ENCODE data around the gene KRT79.
"Not testable (repeated sequence)": the region's sequence is repeated elsewhere in the genome, so short reads cannot be mapped to it uniquely, and the experiment has no call there.

The KRT79 gene

GRCh38 chr12:52806821-52807543 lies 27.1 kb downstream of the KRT79 start:
- DNase-seq (ENCODE audit: low read depth), result no peak

- DNase-seq (ENCODE audit: low read depth), result no peak
Observed at GRCh38 chr12:52806169-52806811, 27.8 kb downstream of the KRT79 start.

- DNase-seq (ENCODE audit: low read depth), result no peak
Observed at GRCh38 chr12:52805739-52806138, 28.4 kb downstream of the KRT79 start.

DNA sequence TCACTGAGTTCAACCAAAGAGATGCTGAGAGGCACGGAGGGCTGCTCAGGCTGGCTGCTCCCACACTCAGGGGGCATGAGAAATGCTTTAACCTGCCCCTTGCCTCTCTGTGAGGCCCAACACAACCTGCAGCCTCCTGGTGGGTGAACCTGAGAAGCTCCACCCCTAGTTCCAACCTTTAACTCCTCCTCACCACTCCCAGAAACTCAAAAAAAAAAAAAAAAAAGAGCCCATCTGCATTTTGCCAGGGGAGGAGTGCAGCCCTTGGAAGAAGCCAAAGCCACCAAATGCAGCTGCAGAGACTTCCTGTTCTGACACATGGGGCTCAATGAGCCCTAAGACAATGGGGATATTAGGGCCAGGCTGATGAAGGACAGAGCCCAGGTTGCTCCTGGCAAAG lies 29.1 kb downstream of the KRT79 start:
- DNase-seq (ENCODE audit: low read depth), result no peak

GRCh38 chr12:52802442-52802841 lies 31.7 kb downstream of the KRT79 start:
- DNase-seq (ENCODE audit: low read depth), result no peak

DNA sequence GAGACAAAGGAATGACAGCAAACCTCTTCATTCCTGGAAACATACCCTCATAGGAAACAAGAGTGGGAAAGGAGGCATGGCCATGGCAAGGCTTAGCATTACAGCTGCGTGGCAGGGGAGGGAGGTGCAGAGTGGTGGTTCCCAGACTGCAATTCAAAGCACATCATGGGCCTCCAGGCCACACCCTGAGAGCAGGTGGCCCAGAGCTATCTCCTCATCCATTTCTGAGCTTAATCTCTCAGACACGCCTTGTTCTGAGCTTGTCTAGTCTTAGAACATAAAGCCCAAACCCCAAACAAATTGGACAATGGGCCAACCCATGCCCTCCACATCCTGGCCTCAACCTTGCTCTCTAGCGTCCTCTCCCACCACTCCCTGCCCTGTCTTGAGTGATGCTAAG lies 32.3 kb downstream of the KRT79 start:
- DNase-seq (ENCODE audit: low read depth), result no peak

DNA sequence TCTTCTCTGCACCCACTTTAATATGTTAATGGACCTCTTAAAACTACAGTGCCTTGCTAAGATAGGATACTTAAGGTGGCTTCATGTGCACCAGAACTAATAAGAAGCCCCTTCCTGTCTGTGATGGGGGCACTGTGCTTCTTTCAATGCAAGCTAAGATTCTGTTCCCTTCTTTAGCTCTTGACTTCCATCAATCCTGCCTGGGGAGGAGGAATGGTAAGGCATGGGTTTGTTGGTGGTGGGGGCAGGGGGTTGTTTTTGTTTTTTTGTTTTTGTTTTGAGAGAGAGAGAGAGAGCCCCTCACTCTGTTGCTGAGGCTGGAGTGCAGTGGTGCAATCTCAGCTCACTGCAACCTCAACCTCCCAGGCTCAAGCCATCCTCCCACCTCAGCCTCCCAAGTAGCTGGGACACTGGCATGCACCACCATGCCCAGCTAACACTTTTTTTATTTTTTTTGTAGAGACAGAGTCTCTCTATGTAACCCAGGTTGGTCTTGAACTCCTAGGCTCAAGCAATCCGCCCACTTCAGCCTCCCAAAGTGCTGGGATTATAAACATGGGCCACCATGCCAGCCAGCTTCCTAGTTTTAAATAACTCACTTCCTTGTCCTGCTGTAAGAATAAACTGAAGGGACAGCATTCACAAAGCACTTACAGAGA lies 33.7 kb downstream of the KRT79 start:
- DNase-seq (ENCODE audit: low read depth), result no peak

GRCh38 chr12:52799505-52800211 lies 34.5 kb downstream of the KRT79 start:
- DNase-seq (ENCODE audit: low read depth), result no peak

DNA sequence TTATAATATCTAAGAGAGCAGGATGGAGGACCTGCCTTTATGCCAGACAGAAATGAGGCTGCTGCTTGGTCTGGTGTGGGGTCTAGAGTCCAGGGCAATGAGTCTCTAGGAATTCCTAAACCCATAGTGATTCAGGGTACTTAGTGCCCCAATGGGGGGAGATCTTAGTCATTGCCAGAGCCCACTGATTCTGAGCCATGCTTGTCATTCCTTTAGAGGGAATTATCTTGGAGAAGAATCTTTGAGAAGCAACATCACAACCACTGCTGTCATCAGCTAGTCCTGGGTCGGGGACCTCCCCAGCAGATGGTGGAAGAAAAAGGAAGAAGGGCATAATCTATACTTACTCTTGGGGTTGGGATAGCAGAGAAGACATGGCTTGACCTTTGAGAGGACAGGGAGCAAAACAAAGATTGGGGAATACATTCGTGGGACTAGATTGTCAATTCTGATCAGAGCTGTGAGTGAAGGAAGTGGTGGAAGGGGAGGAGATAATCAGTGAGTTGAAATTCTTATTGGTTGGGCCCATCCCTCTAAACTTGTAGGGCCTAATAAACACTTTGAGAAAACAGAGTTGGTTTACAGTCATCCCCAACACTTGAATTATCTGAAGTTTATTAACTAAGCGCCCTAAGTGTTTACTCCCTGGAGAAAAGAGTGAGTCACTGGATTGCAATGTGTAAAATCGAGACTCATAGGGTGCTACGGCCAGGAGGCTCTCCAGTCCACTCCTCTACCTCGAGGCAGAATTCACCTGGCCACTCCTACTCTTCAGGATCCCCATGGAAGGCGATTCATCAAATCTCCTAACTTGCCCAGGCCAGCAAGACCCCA lies 35.2 kb downstream of the KRT79 start:
- no peak for DNase-seq (ENCODE audit: low read depth)

DNA sequence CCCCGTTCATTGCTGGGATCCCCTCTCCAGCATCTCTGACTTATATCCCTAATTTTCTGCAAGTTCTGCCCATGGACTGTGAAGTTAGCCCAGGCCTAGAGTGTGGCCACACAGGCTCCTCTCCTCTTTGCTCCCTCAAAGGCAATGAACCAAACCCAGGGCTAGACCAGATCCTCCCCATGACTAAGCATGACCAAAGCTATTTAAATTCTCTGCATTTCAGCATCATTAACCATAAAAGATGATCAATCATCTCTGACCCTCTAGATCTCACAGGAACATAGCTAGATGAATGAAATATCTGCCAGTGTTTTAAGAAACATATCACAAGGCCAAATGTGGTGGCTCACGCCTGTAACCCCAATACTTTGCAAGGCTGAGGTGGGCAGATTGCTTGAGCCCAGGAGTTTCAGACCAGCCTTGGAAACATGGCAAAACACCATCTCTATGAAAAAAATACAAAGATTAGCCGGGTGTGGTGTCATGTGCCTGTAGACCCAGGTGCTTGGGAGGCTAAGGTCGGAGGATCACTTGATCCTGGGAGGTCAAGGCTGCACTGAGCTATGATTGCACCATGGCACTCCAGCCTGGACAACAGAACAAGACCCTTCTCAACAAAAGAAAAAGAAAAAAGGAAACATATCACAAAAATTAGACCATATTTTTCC lies 36.0 kb downstream of the KRT79 start:
- DNase-seq (ENCODE audit: low read depth), result no peak

- no peak for DNase-seq (ENCODE audit: low read depth)
Observed at GRCh38 chr12:52797529-52797894, 36.6 kb downstream of the KRT79 start.

DNA sequence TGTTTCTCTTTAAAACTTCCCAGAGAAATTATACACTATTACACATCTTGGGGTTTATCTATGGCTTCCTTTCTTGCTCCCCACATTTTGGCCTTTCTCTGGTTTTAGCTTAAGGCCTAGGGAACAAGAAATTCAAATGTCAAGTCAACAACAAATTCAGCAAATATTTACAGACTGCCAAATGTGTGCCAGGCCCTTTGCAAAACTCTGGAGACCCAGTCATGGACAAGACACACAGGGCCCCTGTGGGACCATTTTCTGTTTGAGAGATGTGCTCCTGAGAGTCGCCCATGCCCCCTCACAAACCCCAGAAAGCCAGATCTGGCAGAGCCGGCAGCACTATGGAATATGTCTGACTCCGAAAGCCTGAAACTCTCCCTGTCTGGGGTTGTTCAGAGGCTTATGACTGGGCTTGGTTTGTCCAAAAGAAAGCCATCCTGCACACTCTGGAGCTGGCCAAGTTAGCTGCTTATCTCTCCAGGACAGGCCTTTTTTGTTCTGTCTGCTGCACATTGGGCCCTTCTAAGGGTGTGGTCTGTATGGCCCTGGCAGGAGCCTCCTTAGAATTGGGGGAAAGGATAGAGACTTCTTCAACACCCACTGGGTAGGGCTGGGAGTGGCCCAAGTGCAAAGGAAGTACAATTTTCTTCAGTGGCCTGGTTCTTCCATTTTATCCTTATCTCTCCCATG lies 37.1 kb downstream of the KRT79 start:
- DNase-seq (ENCODE audit: low read depth), result no peak

DNA sequence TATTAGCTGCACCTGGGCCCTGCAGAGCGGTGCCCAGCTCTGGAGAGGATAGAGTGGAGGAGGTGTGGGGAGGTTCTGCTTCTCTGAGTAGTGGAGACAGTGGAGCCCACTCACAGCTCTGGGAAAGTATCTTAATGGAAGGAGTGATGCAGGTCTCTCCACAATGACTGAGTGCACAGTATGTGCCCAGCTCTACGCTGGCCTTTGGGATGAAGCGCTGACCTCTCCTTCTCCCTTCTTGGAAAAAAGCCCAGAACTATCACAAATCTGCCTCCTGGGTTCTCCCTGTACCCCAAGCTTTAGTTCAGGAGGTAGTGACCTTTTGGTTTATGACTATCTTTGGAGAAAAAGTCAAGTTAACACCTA lies 37.7 kb downstream of the KRT79 start:
- DNase-seq (ENCODE audit: low read depth), result no peak

DNA sequence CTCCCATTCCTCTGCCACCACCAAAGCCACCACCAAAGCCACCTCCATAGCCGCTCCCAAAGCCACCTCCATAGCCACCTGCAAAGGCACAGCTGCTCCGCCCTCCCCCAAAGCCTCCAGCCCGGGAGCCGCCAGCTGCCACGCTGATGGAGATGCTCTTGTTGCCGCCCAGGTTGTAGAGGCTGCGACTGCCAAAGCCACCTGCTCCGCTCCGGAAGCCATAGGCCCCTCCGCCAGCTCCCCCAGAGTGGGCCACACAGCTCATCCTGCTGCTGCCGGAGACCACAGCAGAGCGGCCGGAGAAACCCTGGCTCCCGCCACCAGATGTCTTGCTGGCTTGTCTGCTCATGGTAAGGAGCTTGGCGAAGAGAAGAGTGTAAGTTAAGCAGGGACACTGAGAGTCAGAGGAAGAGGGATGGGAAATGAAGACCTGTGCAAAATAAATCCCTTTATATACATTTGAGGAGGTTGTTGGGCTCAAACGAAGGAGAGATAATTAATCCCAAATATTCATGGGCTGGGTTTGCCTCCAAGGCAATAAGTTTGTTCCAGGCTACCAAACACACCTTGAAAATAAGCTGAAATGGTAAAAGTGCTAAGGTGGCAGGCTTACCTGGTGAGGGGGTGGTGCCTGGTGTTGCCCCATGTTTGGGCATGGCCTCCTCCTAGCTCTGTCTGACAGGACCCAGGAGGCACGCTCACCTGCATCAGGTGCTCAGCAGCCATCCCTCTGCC lies 38.2 kb downstream of the KRT79 start, which contains the start of gene KRT3:
Gene KRT3 (minus strand): TSS at position 424 of the 735 bp plus-strand sequence. CDS start 75 bp downstream, at position 349.
- DNase-seq (ENCODE audit: low read depth), result no peak

GRCh38 chr12:52795332-52795674 lies 38.8 kb downstream of the KRT79 start:
- DNase-seq (ENCODE audit: low read depth), result not testable (repeated sequence)

GRCh38 chr12:52794479-52795331 lies 39.4 kb downstream of the KRT79 start:
- DNase-seq (ENCODE audit: low read depth), result no peak

- DNase-seq (ENCODE audit: low read depth), result no peak
Observed at GRCh38 chr12:52792185-52793029, 41.7 kb downstream of the KRT79 start.

Measured in activated T-cell treated with anti-CD3 and anti-CD28 coated beads for 48 hours (primary cell).